WERI-Rb-1 (cell line): Measurements from ENCODE around the gene SEMA4D.

Experiments
- DNase-seq: peaks from one replicate; pipeline ENCODE4 v3.0.0-alpha.2; 2020
- H3K27ac ChIP-seq: fragments of 250-450 bp; sonication (Bioruptor Pico); 2 replicates; pipeline ENCODE4 v1.5.1; 2020; ENCODE audit warnings: mild to moderate bottlenecking, moderate library complexity
- H3K27me3 ChIP-seq: fragments of 250-450 bp; sonication (Bioruptor Pico); 2 replicates; pipeline ENCODE4 v1.5.1; 2021; ENCODE audit warnings: mild to moderate bottlenecking, low read depth, moderate library complexity; ENCODE audit not compliant: insufficient read depth, severe bottlenecking
- H3K36me3 ChIP-seq: fragments of 250-450 bp; sonication (Bioruptor Pico); 2 replicates; pipeline ENCODE4 v1.5.1; 2020; ENCODE audit warnings: mild to moderate bottlenecking, moderate library complexity
- H3K4me3 ChIP-seq: 2 replicates; pipeline ENCODE4 v1.5.1; 2011; ENCODE audit warnings: low read depth, mild to moderate bottlenecking, control low read depth, low read length
- H3K9me3 ChIP-seq: fragments of 250-450 bp; sonication (Bioruptor Pico); 2 replicates; pipeline ENCODE4 v1.5.1; 2021; ENCODE audit warnings: mild to moderate bottlenecking, moderate library complexity; ENCODE audit not compliant: severe bottlenecking
- CTCF ChIP-seq: IDR thresholded peaks from 2 replicates; pipeline ENCODE4 v1.5.1; 2011; ENCODE audit warnings: low read depth, mild to moderate bottlenecking, control low read depth, inconsistent platforms, low read length

The SEMA4D gene

GRCh38 chr9:89422151-89422975, 75.5 kb downstream of the SEMA4D start:
- Histone ChIP-seq H3K9me3 (peaks cover 2% of the 10 kb centered on the region), H3K36me3 (no peaks in the 10 kb centered on the region), H3K4me3 (no peak overlapping the region), H3K27ac (no peak overlapping the region), H3K27me3 (no peaks in the 10 kb centered on the region)
- DNase-seq: no peak
- no peak for TF ChIP-seq CTCF

- no peak overlapping the region for H3K4me3 ChIP-seq
- no peak for TF ChIP-seq CTCF
- H3K27ac ChIP-seq: no peak overlapping the region
- H3K36me3 ChIP-seq: no peaks in the 10 kb centered on the region
- no peaks in the 10 kb centered on the region for H3K27me3 ChIP-seq
- DNase-seq: no peak
- peaks cover 2% of the 10 kb centered on the region for H3K9me3 ChIP-seq
These were observed 76.3 kb downstream of the SEMA4D start for GRCh38 chr9:89421595-89421994.

GRCh38 chr9:89420397-89421178, 77.3 kb downstream of the SEMA4D start:
- H3K9me3 ChIP-seq: peaks cover 2% of the 10 kb centered on the region
- TF ChIP-seq CTCF: no peak
- H3K27me3 ChIP-seq: no peaks in the 10 kb centered on the region
- no peak overlapping the region for H3K4me3 ChIP-seq
- H3K36me3 ChIP-seq: no peaks in the 10 kb centered on the region
- no peak for DNase-seq
- H3K27ac ChIP-seq: no peak overlapping the region

GRCh38 chr9:89419978-89420394, 77.9 kb downstream of the SEMA4D start:
- Histone ChIP-seq H3K9me3 (peaks cover 2% of the 10 kb centered on the region), H3K4me3 (no peak overlapping the region), H3K27me3 (no peaks in the 10 kb centered on the region), H3K27ac (no peak overlapping the region), H3K36me3 (no peaks in the 10 kb centered on the region)
- no peak for DNase-seq
- TF ChIP-seq CTCF: no peak

- Histone ChIP-seq H3K27me3 (no peaks in the 10 kb centered on the region), H3K36me3 (no peaks in the 10 kb centered on the region), H3K27ac (no peak overlapping the region), H3K4me3 (no peak overlapping the region), H3K9me3 (peaks cover 2% of the 10 kb centered on the region)
- no peak for DNase-seq
- TF ChIP-seq CTCF: no peak
These were observed 78.9 kb downstream of the SEMA4D start for GRCh38 chr9:89418882-89419640.
